Activated naive CD8-positive, alpha-beta T cell (primary cell): Measurements from ENCODE around the gene ARL11.

ENCODE experiments used
- H3K27ac Mint-ChIP-seq: one replicate; pipeline ENCODE4 v1.8.0; 2021; ENCODE audit warnings: mixed read lengths
- H3K27me3 Mint-ChIP-seq: one replicate; pipeline ENCODE4 v1.8.0; 2021; ENCODE audit warnings: mixed read lengths
- H3K36me3 Mint-ChIP-seq: one replicate; pipeline ENCODE4 v1.8.0; 2021; ENCODE audit warnings: mixed read lengths
- H3K4me1 Mint-ChIP-seq: one replicate; pipeline ENCODE4 v1.8.0; 2021; ENCODE audit warnings: low read depth, mixed read lengths
- H3K4me3 Mint-ChIP-seq: one replicate; pipeline ENCODE4 v1.8.0; 2021; ENCODE audit warnings: mild to moderate bottlenecking, mixed read lengths
- H3K9me3 Mint-ChIP-seq: one replicate; pipeline ENCODE4 v1.8.0; 2021; ENCODE audit warnings: low read depth, mixed read lengths

ARL11 gene

GRCh38 chr13:49651570-49652354, 23.5 kb downstream of the ARL11 start:
- Mint-ChIP-seq H3K4me3 (no peak overlapping the region), H3K4me1 (no peaks in the 10 kb centered on the region), H3K27me3 (no peaks in the 10 kb centered on the region), H3K9me3 (no peaks in the 10 kb centered on the region), H3K27ac (no peak overlapping the region), H3K36me3 (no peaks in the 10 kb centered on the region)

GRCh38 chr13:49652355-49653305, 24.3 kb downstream of the ARL11 start:
- Mint-ChIP-seq H3K9me3 (no peaks in the 10 kb centered on the region), H3K27ac (no peak overlapping the region), H3K4me1 (no peaks in the 10 kb centered on the region), H3K27me3 (no peaks in the 10 kb centered on the region), H3K4me3 (no peak overlapping the region), H3K36me3 (no peaks in the 10 kb centered on the region)

- Mint-ChIP-seq H3K4me1 (no peaks in the 10 kb centered on the region), H3K27me3 (no peaks in the 10 kb centered on the region), H3K27ac (no peak overlapping the region), H3K36me3 (peaks cover 4% of the 10 kb centered on the region), H3K9me3 (no peaks in the 10 kb centered on the region), H3K4me3 (no peak overlapping the region)
Measured at GRCh38 chr13:49653478-49653877, 25.2 kb downstream of the ARL11 start.

- Mint-ChIP-seq H3K27ac (no peak overlapping the region), H3K27me3 (no peaks in the 10 kb centered on the region), H3K9me3 (no peaks in the 10 kb centered on the region), H3K4me1 (no peaks in the 10 kb centered on the region), H3K36me3 (peaks cover 4% of the 10 kb centered on the region), H3K4me3 (no peak overlapping the region)
Measured at GRCh38 chr13:49654011-49654410, 25.7 kb downstream of the ARL11 start.

- Mint-ChIP-seq H3K9me3 (no peaks in the 10 kb centered on the region), H3K27me3 (no peaks in the 10 kb centered on the region), H3K27ac (no peak overlapping the region)
Measured at GRCh38 chr13:49655906-49656305, 27.6 kb downstream of the ARL11 start.

GRCh38 chr13:49657241-49657641, 28.9 kb downstream of the ARL11 start:
- H3K27ac Mint-ChIP-seq = no peak overlapping the region
- no peaks in the 10 kb centered on the region for H3K27me3 Mint-ChIP-seq
- H3K4me1 Mint-ChIP-seq = no peaks in the 10 kb centered on the region
- H3K36me3 Mint-ChIP-seq = peaks cover 11% of the 10 kb centered on the region
- no peaks in the 10 kb centered on the region for H3K9me3 Mint-ChIP-seq
- H3K4me3 Mint-ChIP-seq = no peak overlapping the region

More at GRCh38 chr13:49655906-49656305, 27.6 kb downstream of the ARL11 start:
- peaks cover 6% of the 10 kb centered on the region for H3K36me3 Mint-ChIP-seq
- no peaks in the 10 kb centered on the region for H3K4me1 Mint-ChIP-seq
- H3K4me3 Mint-ChIP-seq = no peak overlapping the region

GRCh38 chr13:49664606-49665005, 36.3 kb downstream of the ARL11 start:
- Mint-ChIP-seq H3K27me3 (no peaks in the 10 kb centered on the region), H3K4me3 (no peak overlapping the region), H3K27ac (no peak overlapping the region), H3K36me3 (peaks cover 16% of the 10 kb centered on the region), H3K4me1 (no peaks in the 10 kb centered on the region), H3K9me3 (no peaks in the 10 kb centered on the region)

GRCh38 chr13:49667773-49668172, 39.5 kb downstream of the ARL11 start:
- H3K27ac Mint-ChIP-seq = no peak overlapping the region

GRCh38 chr13:49669735-49670309, 41.5 kb downstream of the ARL11 start:
- Mint-ChIP-seq H3K36me3 (peaks cover 4% of the 10 kb centered on the region), H3K4me3 (no peak overlapping the region), H3K27ac (peak overlapping the region; percentile 30), H3K27me3 (no peaks in the 10 kb centered on the region), H3K4me1 (no peaks in the 10 kb centered on the region), H3K9me3 (no peaks in the 10 kb centered on the region)

More at GRCh38 chr13:49667773-49668172, 39.5 kb downstream of the ARL11 start:
- H3K36me3 Mint-ChIP-seq = peaks cover 8% of the 10 kb centered on the region
- H3K27me3 Mint-ChIP-seq = no peaks in the 10 kb centered on the region
- H3K4me3 Mint-ChIP-seq = no peak overlapping the region
- no peaks in the 10 kb centered on the region for H3K9me3 Mint-ChIP-seq
- H3K4me1 Mint-ChIP-seq = no peaks in the 10 kb centered on the region

GRCh38 chr13:49670828-49671227, 42.5 kb downstream of the ARL11 start:
- H3K4me3 Mint-ChIP-seq = no peak overlapping the region
- peaks cover 7% of the 10 kb centered on the region for H3K36me3 Mint-ChIP-seq
- H3K27me3 Mint-ChIP-seq = no peaks in the 10 kb centered on the region
- no peaks in the 10 kb centered on the region for H3K9me3 Mint-ChIP-seq
- no peak overlapping the region for H3K27ac Mint-ChIP-seq
- H3K4me1 Mint-ChIP-seq = no peaks in the 10 kb centered on the region

- no peak overlapping the region for H3K27ac Mint-ChIP-seq
- H3K4me3 Mint-ChIP-seq = no peak overlapping the region
- H3K36me3 Mint-ChIP-seq = peaks cover 8% of the 10 kb centered on the region
- no peaks in the 10 kb centered on the region for H3K9me3 Mint-ChIP-seq
- no peaks in the 10 kb centered on the region for H3K27me3 Mint-ChIP-seq
- H3K4me1 Mint-ChIP-seq = peaks cover 10% of the 10 kb centered on the region
Measured at GRCh38 chr13:49676581-49677298, 48.4 kb downstream of the ARL11 start.

- H3K9me3 Mint-ChIP-seq = no peaks in the 10 kb centered on the region
- no peaks in the 10 kb centered on the region for H3K27me3 Mint-ChIP-seq
- peaks cover 16% of the 10 kb centered on the region for H3K4me1 Mint-ChIP-seq
- no peak overlapping the region for H3K4me3 Mint-ChIP-seq
- H3K36me3 Mint-ChIP-seq = peaks cover 8% of the 10 kb centered on the region
- no peak overlapping the region for H3K27ac Mint-ChIP-seq
Measured at GRCh38 chr13:49678191-49678914, 50.0 kb downstream of the ARL11 start.

- Mint-ChIP-seq H3K27ac (no peak overlapping the region), H3K4me3 (no peak overlapping the region), H3K36me3 (peaks cover 12% of the 10 kb centered on the region), H3K4me1 (peaks cover 24% of the 10 kb centered on the region), H3K27me3 (no peaks in the 10 kb centered on the region), H3K9me3 (no peaks in the 10 kb centered on the region)
Measured at GRCh38 chr13:49679246-49679645, 50.9 kb downstream of the ARL11 start.

- no peak overlapping the region for H3K27ac Mint-ChIP-seq
Measured at GRCh38 chr13:49681842-49682435, 53.6 kb downstream of the ARL11 start.

More at GRCh38 chr13:49681842-49682435, 53.6 kb downstream of the ARL11 start:
- Mint-ChIP-seq H3K4me3 (no peak overlapping the region), H3K9me3 (no peaks in the 10 kb centered on the region), H3K27me3 (no peaks in the 10 kb centered on the region), H3K4me1 (peaks cover 26% of the 10 kb centered on the region), H3K36me3 (peaks cover 10% of the 10 kb centered on the region)
